HG02884 (cell line): ENCODE results near the gene TMPRSS6.
A peak's percentile ranks its signal among the peaks of the same experiment; 100 is the strongest.

Experiments
- ATAC-seq: cut with Tn5 transposase; IDR thresholded peaks from one replicate; pipeline ENCODE4 v1.9.1; 2021; ENCODE audit warnings: mild to moderate bottlenecking, moderate library complexity; ENCODE audit not compliant: unreplicated experiment

The TMPRSS6 gene

DNA sequence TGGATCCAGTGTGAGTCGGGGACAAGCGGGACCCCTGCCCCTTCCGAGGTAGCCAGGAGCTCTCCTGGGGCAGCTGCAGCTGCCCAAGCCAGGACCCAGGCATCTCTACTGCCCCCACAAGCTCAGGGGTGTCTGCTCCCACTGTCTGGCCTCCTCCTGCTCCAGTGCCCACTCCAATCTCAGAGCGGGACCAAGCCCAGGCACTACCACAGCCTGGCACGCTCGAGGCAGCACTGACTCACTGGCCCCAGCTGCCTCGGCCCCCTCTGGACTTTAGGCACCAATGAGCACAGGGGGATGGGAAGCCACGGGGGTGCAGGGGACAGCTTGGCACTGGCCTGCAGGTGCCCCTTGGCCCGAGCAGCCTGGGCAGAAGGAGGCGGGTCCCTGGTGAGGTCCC is 32.0 kb upstream of the TMPRSS6 start:
- ATAC-seq, result no peak

DNA sequence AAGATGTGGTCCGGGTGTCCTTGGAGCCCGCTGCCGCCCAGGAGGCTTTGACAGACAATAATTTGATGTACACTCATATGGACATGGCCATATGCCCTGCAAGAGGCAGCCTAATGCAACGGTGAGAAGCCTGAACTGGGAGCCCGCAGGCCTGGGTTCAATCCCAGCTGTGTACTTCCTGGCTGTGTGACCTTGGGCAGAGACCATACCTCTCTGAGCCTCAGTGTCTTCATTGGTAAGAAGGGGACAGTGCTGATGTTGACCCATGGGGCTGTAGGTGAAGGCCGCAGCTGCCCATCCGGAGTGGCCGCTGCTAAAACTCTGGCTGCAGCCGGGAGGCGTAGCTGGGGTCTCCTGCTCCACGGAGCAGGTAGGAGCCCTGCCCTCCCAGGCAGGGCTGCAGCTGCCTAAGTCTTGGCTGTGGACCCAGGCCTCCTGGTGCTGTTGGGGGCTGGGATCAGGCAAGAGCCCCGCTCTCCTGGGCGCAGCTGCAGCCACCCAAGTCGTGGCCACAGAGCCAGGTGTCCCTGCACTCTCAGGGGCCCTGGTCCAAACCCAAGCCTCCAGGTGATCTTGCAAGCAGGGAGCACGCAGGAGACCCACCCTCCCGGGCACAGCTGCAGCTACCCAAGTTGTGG is 31.3 kb upstream of the TMPRSS6 start:
- ATAC-seq, result no peak

GRCh38 chr22:37139762-37140161 is 30.2 kb upstream of the TMPRSS6 start:
- no peak for ATAC-seq

DNA sequence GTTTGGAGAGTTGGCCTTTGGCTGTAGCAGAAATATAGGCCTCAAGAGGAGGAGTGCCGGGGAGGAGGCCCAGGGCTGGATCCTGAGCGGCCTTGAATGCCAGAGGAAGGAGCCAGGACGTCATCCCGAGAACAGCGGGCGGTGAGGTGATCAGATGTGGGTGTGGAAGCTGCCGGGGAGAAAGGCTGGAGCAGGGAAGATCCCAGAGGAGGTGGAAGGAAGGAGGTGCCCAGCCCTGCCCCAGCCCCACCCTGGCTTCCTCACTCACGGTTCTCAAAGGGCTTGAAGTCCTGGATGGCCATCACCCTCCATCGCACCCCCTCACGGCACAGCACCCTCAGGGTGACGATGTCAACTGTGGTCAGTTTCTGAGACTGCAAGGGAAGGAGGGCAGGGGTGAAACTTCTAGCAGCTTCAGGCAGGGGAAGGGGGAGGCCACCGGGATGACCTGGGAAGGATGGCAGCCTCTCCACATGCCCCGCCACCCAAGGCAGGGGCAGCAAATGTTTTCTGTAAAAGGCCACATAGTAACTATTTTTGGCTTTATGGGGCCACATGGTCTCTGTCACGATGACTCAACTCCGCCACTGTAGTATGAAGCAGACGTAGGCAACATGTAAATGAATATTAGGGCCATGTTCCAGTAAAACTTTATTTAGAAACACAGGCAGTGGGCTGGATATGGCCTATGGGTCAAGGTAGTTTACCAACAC is 29.5 kb upstream of the TMPRSS6 start:
- no peak for ATAC-seq

- ATAC-seq, result no peak
These were observed 28.6 kb upstream of the TMPRSS6 start for GRCh38 chr22:37137903-37138665.

- ATAC-seq, result no peak
These were observed 27.6 kb upstream of the TMPRSS6 start for GRCh38 chr22:37137131-37137530.

DNA sequence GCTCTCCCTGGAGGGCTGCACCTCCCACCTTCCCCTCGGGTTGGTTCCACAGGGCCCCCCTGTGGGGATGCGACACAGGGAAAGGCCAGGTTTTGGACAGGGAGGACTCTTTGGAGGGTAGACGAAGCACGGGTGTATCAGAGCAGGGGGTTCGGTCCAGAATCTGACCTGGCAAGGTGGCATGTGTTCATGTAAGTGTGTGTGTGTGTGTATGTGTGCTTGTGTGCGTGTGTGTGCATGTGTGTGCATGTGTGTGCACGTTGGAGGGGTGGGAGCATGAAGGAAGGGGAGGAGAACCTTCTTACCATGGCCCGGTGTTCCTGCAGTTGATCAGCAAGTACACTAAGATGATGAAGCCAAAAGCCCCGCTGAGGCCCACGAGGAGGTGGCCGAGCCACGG is 25.5 kb upstream of the TMPRSS6 start:
- ATAC-seq, result no peak

DNA sequence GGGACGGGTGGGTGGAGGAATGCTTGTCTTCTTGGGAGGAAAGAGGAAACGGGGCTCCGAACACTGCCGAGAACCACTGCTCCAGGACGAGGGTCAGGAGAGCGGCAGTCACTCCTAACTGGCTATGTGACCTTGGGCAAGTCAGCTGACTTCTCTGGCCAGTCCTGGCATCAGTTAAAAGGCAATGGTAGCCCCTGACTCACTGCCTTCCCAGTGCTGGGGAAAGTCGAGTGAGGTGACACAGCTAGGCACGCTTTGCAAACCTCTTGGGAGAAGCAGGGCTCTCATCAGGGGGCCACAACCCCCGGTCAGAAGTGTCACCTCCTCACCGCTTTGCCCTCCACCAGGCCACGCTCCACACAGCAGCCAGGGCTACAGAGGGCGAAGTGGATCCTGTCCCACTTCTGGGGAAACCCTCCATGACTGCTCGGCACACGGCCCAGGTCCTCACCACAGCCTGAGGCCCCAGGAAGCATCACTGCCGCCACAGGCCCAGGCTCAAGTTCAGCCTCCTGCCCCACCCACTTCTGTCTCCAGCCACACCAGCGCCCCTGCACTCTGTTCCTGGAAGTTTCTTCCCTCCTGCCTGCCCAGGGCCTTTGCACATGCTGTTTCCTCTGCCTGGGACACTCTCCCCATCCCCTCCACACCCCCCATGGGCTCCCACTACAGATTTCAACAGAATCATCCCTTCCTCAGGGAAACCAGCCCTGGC is 23.9 kb upstream of the TMPRSS6 start:
- ATAC-seq, result no peak

- ATAC-seq, result no peak
These were observed 23.3 kb upstream of the TMPRSS6 start for GRCh38 chr22:37132773-37133172.

GRCh38 chr22:37129866-37130441 is 20.4 kb upstream of the TMPRSS6 start:
- ATAC-seq, result no peak

GRCh38 chr22:37128555-37129281 is 19.2 kb upstream of the TMPRSS6 start:
- ATAC-seq, result no peak

DNA sequence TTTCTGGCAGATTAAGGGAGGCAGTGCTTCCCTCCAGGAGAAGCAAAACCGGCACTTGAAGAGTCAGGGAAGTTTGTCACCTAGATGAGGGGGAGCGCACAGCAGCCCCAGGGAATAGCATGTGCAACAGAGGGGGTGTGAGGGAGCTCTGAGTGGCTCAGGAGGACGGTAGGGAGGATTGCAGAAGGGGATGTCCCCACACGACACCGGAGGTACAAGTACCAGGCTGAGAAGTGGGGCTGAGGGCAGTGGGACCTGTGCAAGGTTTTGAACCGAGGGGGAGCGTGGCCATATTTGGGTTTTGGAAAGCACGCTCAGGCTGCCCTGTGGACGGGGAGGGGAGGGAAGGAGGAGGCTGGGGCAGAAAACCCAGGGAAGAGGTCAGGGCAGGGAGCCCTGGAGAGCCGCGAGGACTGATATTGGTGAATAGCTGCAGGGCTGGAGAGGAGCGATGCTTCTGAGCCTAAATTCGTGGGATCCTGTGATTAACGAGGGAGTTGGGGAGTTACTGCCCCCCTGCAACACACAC is 17.9 kb upstream of the TMPRSS6 start:
- ATAC-seq, result no peak

GRCh38 chr22:37126882-37127281 is 17.4 kb upstream of the TMPRSS6 start:
- no peak for ATAC-seq

GRCh38 chr22:37126383-37126782 is 16.9 kb upstream of the TMPRSS6 start:
- ATAC-seq, result no peak

DNA sequence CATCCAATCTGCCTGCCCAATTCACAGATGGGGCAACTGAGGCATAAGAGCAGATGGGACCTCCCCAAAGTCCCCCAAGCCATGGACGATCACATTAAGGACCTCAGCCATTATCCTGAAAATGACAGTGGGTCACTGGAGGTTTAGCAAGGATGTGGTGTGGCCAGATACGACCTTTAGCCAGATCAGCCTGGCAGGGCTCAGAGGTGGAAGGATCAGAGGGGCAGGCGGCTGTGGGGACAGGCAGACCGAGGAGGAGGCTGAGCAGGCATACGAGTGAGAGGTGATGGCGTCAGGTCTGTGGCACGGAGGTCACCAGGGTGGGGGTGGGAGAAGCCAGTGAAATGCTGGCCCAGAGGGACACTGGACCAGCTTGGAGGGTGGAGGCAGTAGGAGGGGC is 14.1 kb upstream of the TMPRSS6 start:
- ATAC-seq, result no peak

GRCh38 chr22:37122598-37123180 is 13.2 kb upstream of the TMPRSS6 start:
- ATAC-seq, result no peak

GRCh38 chr22:37121887-37122591 is 12.5 kb upstream of the TMPRSS6 start:
- peak; percentile 77 for ATAC-seq

- ATAC-seq, result no peak
These were observed 11.2 kb upstream of the TMPRSS6 start for GRCh38 chr22:37120569-37121340.
